Activated CD8-positive, alpha-beta memory T cell treated with anti-CD3 and anti-CD28 coated beads, Interleukin-2, amount 50 U/mL, for 1 hour (primary cell): ENCODE data around the gene OR2AT4.
"Not testable (repeated sequence)": the region's sequence is repeated elsewhere in the genome, so short reads cannot be mapped to it uniquely, and the experiment has no call there.

ENCODE experiments used
- DNase-seq: peaks from one replicate; pipeline ENCODE4 v3.0.0-alpha.2; 2020; ENCODE audit errors: extremely low read depth

Gene OR2AT4

GRCh38 chr11:75068559-75068958, 28.1 kb downstream of the OR2AT4 start:
- no peak for DNase-seq

- DNase-seq = no peak
These were observed 30.6 kb downstream of the OR2AT4 start for GRCh38 chr11:75066061-75066460.

GRCh38 chr11:75063741-75064314, 32.8 kb downstream of the OR2AT4 start:
- no peak for DNase-seq

DNA sequence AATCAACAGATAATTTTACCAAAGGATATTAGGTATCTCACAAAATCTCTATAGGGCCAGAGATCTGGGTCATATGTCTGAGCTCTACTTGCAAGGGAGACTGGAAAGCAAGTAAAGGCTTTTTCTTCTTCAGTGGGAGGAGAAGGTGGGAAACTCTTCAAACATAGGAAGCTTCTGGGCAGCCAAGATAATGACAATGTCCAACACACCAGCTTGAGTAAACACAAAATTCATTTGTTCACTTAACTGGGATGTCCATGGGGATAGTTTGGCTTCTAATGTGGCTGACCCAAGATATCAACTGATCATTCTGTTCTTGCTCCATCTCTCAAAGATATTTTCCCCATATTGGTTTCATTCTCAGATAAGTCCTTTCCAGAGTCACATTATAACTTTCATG, 37.4 kb downstream of the OR2AT4 start:
- DNase-seq = no peak

DNA sequence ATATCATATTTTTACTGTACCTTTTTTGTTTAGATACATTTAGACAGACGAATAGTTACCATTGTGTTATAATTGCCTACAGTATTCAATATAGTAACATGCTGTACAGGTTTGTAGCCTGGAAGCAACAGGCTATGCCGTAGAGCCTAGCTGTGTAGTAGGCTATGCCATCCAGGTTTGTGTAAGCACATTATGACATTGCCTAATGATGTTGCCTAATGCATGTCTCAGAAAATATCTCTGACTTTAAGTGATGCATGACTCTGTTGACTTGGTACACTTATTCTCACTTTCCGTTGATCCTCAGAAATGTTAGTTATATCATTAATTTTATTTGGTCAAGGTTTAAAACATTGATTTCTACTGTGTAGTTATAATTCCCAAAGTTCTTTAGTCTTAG, 39.9 kb downstream of the OR2AT4 start:
- DNase-seq = no peak

DNA sequence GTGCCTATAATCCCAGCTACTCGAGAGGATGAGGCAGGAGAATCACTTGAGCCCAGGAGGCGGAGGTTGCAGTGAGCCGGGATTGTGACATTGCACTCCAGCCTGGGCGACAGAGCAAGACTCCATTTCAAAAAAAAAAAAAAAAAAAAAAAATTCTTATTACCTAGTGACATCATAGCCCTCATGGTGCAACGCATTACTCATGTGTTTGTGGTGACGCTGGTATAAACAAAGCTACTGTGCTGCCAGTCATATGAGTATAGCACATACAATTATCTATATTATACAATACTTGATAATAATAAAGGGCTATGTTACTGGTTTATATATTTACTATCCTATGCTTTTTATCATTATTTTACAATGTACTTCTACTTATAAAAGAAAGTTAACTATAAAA, 41.2 kb downstream of the OR2AT4 start:
- no peak for DNase-seq

GRCh38 chr11:75052457-75052856, 44.2 kb downstream of the OR2AT4 start:
- no peak for DNase-seq

GRCh38 chr11:75051043-75051442, 45.6 kb downstream of the OR2AT4 start:
- no peak for DNase-seq

DNA sequence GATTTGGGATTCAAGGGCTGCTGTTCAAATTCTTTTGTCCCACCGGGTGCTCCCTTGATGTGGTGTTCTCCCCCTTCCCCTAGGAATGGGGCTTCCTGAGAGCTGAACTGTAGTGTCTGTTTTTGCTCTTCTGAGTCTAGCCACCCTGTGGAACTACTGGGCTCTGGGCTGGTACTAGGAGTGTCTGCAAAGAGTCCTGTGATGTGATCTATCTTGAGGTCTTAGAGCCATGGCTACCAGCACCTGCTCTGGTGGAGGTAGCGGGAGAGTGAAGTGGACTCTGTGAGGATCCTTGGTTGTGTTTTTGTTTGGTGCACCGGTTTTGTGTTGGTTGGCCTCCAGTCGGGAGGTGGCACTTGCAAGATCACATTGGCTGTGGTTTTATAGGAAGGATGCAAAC, 46.2 kb downstream of the OR2AT4 start:
- DNase-seq = no peak

DNA sequence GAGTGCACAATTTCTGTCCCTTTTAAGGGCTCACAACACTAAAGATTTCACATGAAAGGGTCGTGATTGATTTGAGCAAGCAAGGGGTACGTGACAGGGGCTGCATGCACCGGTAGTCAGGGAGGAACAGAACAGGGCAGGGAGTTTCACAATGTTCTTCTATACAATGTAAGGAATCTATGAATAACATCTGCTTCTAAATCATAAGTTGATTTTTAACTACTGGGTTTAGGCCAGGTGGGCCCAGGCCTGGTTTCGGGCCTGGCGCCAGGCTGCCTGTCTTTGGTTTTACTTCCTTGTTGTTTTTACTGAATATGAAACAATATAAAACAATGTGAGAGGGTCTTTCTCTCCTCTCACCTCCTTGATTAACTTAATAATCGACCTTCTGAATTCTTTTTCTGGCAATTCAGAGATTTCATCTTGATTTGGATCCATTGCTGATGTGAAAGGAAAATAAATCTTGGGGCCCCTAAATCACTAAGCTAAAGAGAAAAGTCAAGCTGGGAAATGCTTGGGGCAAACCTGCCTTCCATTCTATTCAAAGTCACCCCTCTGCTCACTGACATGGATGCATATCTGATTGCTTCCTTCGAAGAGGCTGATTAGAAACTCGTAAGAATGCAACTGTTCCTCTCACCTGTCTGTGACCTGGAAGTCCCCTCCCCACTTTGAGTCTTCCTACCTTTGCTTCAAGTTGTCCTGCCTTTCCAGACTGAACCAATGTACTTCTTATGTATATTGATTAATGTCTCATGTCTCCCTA, 47.0 kb downstream of the OR2AT4 start:
- not testable (repeated sequence) for DNase-seq

- DNase-seq = no peak
These were observed 49.5 kb downstream of the OR2AT4 start for GRCh38 chr11:75047191-75047590.

DNA sequence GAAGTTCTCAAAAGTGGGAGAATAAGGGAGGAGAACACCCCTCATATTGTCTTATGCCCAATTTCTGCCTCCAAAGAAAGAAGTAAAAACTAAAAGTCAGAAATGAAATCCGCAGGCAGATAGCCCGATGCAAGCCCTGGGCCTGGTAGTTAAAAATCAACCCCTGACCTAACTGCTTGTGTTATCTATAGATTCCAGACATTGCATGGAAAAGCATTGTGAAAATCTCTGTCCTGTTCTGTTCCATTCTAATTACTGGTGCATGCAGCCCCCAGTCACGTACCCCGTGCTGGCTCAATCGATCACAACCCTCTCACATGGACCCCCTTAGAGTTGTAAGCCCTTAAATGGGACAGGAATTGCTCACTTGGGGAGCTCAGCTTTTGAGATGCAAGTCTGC, 50.0 kb downstream of the OR2AT4 start:
- DNase-seq = not testable (repeated sequence)

DNA sequence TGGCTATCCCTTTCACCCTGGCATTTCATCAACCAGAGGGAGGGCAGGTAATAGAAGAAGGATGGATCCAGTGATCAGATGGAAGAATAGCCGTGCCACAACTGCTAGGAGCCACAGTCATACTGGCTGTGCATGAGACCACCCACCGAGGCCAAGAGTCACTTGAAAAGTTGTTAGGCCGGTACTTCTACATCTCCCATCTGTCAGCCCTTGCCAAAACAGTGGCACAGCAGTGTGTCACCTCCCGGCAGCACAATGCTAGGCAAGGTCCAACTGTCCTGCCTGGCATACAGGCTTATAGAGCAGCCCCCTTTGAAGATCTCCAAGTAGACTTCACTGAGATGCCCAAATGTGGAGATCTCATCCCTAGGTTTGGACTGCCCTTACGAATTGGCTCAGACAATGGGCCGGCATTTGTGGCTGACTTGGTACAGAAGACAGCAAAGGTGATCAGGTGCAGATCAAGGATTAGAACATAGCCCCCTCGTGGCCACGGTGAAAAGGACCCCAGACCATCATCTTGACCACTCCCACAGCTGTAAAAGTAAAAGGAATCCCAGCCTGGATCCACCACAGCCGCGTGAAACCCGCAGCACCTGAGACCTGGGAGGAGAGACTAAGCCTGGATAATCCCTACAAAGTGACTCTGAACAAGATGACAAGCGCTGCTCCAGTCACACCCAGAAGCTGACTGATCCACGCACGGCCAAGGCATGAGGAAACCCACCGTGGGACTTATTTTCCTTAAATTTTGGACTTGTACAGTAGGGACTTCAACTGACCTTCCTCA, 52.1 kb downstream of the OR2AT4 start:
- not testable (repeated sequence) for DNase-seq

DNA sequence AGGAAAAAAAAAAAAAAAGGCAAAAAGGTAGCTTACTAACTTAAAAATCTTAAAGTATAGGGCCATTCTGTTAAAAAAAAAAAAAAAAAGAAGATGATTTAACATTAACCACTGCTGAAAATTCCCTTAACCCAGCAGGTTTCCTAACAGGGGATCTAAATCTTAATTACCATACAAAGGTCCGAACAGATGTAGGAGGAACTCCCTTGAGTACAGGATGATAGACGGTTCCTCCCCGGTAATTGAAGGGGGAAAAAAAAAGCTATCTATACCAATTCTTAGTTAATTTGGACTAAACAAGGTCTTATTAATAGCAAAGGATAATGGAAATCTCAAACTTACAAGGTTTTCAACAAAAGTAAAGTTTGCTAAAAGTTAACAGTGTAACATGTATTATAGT, 54.9 kb downstream of the OR2AT4 start:
- DNase-seq = not testable (repeated sequence)

GRCh38 chr11:75041263-75041662, 55.4 kb downstream of the OR2AT4 start:
- no peak for DNase-seq

DNA sequence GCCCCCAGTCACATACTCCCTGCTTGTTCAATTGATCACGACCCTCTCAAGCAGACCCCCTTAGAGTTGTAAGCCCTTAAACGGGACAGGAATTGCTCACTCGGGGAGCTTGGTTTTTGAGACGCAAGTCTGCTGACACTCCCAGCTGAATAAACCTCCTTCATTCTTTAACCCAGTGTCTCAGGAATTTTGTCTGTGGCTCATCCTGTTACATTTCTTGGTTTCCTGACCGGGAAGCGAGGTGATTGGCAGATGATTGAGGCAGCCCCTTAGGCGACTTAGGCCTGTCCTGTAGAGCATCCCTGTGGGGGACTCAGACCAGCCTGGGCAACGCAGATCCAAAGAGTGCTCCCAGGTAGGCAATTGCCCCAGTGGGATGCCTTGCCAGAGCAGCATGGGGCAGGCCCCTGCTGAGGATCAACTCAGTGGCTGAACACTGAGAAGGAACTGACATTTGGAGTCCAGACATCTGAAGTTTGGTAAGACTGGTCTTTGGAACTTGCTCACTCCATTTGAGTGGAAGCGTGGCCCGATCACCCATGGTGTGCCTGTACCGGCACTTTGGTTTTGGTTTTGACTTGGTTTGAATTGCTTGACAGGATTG, 56.4 kb downstream of the OR2AT4 start:
- no peak for DNase-seq

DNA sequence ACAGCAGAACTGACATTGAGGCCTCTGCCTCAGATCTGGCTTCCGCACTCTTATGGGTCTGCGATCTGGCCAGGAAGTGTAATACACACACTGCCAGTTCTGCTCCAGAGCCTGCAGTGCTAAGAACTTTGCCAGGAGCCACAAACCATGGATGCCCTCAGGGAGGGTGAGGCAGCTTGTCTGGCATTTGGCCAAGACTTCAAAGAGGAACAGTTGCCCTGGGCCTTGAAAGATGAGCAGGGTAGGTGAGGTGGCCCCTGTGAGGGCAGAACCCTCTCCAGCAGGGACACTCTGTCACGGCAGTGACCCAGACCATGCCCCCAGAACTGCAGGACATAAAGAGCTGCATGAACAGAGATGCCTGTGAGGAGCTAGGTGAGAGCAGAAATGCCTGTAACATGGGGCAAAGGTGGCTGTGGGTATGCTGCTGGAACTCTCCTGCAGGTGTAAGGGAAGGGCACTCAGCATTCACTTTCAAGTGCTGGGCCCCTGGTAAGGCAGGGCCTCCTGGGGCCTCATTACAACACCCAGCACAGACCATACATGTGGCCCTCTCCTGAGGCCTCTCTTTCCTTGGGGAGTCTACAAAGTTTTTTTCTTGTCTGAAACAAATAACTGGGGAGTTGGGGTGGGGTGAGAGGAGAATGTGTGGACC, 60.6 kb downstream of the OR2AT4 start:
- no peak for DNase-seq

DNA sequence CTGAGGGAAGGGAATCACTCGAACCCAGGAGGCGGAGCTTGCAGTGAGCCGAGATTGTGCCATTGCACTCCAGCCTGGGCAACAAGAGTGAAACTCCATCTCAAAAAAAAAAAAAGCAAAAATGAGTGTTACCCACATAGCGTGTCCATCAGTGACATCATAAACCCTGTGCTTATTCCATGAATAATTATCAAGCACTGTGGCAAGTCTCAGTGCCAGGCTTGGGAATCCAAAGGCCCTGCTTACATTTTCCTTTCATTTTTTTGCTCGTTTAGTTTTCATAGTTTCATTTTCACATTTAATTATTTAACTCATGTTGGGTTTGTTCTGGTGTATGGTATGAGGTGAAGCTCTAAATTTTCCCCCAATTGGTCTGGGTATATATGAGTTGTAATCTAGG, 61.4 kb downstream of the OR2AT4 start:
- no peak for DNase-seq

GRCh38 chr11:75033916-75034315, 62.8 kb downstream of the OR2AT4 start:
- no peak for DNase-seq

DNA sequence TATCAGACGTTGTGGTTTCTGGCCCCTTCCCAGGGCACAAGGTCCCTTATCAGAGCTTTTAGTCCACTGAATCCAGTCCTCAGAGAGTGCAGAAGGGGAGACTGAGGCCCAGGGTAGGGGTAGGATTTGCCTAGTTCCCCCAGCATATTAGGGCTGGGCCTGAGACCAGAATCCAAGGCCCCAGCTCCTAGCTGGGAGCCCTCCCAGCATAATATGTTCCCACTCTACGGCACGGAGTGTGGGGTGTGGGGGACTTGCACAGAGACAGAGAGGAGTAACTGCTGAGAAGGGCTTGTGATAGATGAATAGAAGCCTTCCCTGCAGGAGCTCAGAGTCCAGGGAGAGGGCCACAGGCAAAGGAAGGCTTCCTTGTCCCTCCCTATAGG, 64.1 kb downstream of the OR2AT4 start:
- DNase-seq = no peak

- peak; percentile 9 for DNase-seq
These were observed 64.7 kb downstream of the OR2AT4 start for GRCh38 chr11:75031771-75032549.
